ENCODE measurements around the gene GPLD1. TPM values are rescaled to one million over a fixed set of nuclear protein-coding genes. Genes with fewer than 3 reads are reported as not detected.
"Not testable (repeated sequence)": the region's sequence is repeated elsewhere in the genome, so short reads cannot be mapped to it uniquely, and the experiment has no call there.

GPLD1 gene
- polyA plus RNA-seq, 6 donors from 2014 or later, result 0.49 to 3.0 (median 2.2) TPM; not detected in 1

DNA sequence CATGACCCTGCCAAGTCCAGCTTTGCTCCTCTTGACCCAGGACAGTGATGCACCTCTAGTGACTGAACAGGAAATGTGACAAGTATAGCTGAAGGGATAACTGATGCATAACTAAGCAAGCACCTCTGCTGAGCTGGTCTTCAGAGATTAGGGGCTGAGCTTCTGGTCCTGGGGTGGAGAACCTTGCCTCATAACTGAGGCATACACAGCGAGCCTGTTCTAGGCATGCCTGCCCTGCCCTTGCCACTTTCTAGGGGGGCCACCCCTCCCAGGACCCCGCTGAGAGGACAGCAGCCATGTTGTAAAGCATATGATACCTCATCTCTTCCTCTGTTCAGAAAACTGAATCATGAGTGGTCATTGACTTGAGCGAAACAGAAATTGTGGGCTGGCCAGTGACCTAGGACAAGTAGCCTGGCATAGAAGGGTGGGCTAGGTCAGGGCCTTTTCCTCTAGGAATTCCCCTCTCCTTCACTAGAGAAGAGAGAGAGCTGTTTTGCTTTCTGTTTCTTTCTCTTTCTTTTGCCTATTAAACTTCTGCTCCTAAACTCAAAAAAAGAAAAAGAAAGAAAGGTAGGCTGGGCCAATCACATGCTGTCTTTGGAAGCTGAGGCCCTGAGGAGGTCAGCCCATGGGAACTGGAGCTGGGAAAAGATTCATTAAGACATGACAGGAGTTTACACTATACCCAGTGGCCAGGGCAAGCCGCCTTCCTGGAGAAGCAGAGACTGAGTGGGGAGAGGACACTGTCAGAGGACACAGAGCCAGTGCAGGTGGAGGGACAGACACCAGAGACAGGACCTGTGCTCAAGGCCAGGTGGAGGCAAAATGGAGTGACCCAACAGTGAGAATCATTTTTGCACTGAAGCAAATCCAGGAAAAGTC, 28.5 kb upstream of the GPLD1 start:
- Mint-ChIP-seq H3K27ac (peak overlapping the region; percentile 91 to 99 (median 97)), H3K9me3 (no peaks in the 10 kb centered on the region), H3K36me3 (peaks cover 7 to 9% of the 10 kb centered on the region in 2 donors), H3K4me1 (peaks cover 33 to 56% (median 35%) of the 10 kb centered on the region in 3 donors), H3K27me3 (no peaks in the 10 kb centered on the region), H3K4me3 (peak overlapping the region; percentile 48 to 89 (median 77))
- ATAC-seq (ENCODE audit: low read depth in 2 of 2), result peak; percentile 60 to 75
- peak; percentile 29 for DNase-seq

DNA sequence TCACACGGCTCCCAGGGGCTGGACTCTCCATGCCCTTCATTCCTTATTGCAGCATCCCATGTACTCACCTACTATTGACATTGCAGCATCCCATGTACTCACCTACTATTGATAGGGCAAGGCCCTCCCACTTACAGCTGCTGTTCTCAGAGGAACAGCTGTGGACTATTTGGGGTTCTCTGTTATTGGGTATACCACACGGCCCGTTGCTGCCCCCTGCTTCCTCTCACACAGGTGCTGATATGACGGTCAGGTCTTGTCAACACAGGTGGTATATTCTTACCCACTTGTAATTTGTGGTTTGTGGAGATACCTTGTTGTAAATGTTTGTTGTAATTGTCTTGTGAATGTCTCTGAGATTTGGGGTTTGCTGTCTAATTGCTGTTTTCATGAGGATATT, 24.2 kb upstream of the GPLD1 start:
- Mint-ChIP-seq H3K36me3 (peaks cover 32 to 34% of the 10 kb centered on the region in 2 donors), H3K27ac (peak overlapping the region in 3 of 6 donors; percentile 8 to 34 (median 27)), H3K4me3 (no peak overlapping the region), H3K9me3 (peaks cover 0 to 3% (median 0%) of the 10 kb centered on the region in 7 donors), H3K27me3 (no peaks in the 10 kb centered on the region), H3K4me1 (peaks cover 22 to 26% (median 25%) of the 10 kb centered on the region in 3 donors)
- DNase-seq, result no peak
- no peak for ATAC-seq (ENCODE audit: low read depth in 2 of 2)

DNA sequence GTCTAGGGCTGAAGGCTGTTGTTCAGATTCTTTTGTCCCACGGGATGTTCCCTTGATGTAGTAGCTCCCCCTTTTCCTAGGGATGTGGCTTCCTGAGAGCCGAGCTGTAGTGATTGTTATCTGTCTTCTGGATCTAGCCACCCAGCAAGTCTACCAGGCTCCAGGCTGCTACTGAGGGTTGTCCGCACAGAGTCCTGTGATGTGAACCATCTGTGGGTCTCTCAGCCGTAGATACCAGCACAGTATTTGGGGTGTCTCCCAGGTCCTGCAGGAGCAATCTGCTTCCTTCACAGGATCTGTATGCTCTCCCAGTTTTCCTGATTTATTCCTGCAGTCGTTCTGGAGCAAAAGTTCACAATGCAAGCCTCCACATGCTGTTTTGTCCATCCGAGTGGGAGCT, 22.6 kb upstream of the GPLD1 start:
- peaks cover 43 to 48% of the 10 kb centered on the region in 2 donors for H3K36me3 Mint-ChIP-seq
- not testable (repeated sequence) for H3K27ac Mint-ChIP-seq, H3K27me3 Mint-ChIP-seq

DNA sequence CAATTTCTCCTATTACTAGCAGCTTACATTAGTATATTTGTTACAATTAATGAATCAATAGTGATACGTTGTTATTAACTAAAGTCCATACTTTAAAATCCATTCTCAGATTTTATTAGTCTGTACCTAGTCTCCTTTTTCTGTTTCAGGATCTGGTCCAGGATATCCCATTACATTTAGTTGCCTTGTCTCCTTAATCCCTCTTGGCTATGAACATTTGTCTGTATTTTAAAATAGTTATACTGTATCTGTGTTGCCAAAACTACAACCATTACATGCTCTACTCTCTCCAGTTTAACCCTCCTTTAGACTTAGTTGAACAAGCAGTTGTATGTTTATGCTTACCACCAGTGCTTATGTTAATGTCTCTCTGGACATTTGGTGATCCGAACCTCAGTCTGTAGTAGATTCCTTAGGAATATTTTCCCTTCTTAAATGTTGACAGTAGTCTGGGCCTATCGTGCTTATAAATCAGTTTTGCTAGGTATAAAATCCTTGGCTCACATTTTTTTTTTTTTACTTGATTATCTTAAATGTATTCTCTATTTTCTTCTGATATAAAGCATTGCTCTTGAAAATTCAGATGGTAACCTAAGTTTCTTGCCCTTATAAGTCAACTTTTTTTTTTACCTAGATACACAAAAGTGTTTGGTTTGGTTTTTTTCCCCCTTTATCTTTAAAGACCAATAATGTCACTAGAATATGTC, 17.6 kb upstream of the GPLD1 start:
- Mint-ChIP-seq H3K27me3 (no peaks in the 10 kb centered on the region), H3K4me1 (peaks cover 0 to 18% (median 2%) of the 10 kb centered on the region in 3 donors), H3K4me3 (no peak overlapping the region), H3K36me3 (peaks cover 52 to 55% of the 10 kb centered on the region in 2 donors), H3K27ac (peak overlapping the region in 1 of 6 donors; percentile 54), H3K9me3 (peaks cover 0 to 4% (median 0%) of the 10 kb centered on the region in 7 donors)
- no peak for ATAC-seq (ENCODE audit: low read depth in 2 of 2)
- DNase-seq, result no peak

More for the DNA sequence above, 22.6 kb upstream of the GPLD1 start:
- not testable (repeated sequence) for H3K4me3 Mint-ChIP-seq; H3K9me3 Mint-ChIP-seq; DNase-seq; ATAC-seq (ENCODE audit: low read depth in 2 of 2)
- H3K4me1 Mint-ChIP-seq, result peaks cover 8 to 12% (median 10%) of the 10 kb centered on the region in 3 donors

DNA sequence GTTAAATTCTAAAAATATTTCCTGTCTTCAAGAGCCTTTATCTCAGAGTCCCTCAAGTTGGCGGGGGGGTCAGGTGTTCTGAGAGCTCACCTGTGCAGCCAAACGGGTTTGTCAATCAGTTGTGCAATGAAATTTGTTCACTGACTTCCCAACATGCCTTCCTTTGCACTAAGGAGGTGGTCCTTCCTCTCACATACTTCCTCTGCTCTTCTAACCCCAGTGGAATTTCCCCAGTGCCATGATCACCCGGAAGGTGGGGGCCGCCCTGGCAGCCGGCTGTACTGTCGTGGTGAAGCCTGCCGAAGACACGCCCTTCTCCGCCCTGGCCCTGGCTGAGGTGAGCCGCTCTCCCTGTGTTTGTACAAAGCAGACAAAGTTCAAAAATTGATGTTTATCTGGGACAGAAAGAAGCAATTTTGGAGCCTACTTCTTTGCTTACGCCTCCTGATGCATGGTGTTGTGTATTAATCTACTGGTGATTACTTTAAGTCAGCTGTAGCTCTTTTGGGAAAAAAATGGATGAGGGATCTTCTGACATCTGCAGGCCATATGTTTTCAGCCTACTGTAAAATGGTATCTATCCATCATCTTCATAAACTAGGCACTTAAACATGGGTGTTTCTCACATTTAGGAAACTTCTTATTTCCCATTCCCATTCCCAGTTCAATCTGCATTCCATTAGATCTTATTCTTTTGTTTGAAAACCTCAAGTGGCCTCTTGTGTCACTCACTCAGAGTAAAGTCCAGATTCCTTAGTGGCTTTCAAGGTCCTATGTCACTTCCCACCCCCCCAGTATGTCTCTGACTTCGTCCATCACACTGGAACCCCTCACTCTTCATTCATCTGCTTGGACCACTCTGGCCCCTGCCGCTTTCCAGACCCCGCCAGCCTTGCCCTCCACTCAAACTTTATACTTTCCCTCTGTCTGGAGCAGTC, 15.5 kb upstream of the GPLD1 start:
- peaks cover 0 to 18% (median 5%) of the 10 kb centered on the region in 3 donors for H3K4me1 Mint-ChIP-seq
- no peak overlapping the region for H3K4me3 Mint-ChIP-seq
- ATAC-seq (ENCODE audit: low read depth in 2 of 2) (no peak), DNase-seq (no peak)
- H3K9me3 Mint-ChIP-seq, result peaks cover 0 to 4% (median 0%) of the 10 kb centered on the region in 7 donors
- H3K36me3 Mint-ChIP-seq, result peaks cover 48 to 49% of the 10 kb centered on the region in 2 donors
- H3K27me3 Mint-ChIP-seq, result no peaks in the 10 kb centered on the region
- H3K27ac Mint-ChIP-seq, result peak overlapping the region in 1 of 6 donors; percentile 53

DNA sequence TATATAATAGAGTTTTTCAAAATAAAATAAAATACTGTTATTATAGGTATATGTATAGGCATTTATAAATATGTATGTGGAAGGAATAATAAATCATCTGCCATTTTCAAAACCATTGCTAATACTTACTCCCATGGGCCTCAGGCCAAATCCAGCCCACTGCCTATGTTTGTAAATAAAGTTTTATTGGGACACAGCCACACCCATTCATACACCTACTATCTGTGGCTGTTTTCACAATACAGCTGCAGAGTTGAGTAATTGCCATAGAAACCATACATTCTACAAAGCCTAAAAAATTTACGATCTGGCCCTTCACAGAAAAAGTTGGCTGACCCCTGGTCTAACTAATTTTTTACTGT, 14.9 kb upstream of the GPLD1 start:
- Mint-ChIP-seq H3K9me3 (peaks cover 0 to 4% (median 0%) of the 10 kb centered on the region in 7 donors), H3K27ac (no peak overlapping the region), H3K4me3 (no peak overlapping the region), H3K27me3 (no peaks in the 10 kb centered on the region), H3K36me3 (peaks cover 42 to 43% of the 10 kb centered on the region in 2 donors), H3K4me1 (peaks cover 0 to 14% (median 6%) of the 10 kb centered on the region in 3 donors)
- ATAC-seq (ENCODE audit: low read depth in 2 of 2) (no peak), DNase-seq (no peak)

DNA sequence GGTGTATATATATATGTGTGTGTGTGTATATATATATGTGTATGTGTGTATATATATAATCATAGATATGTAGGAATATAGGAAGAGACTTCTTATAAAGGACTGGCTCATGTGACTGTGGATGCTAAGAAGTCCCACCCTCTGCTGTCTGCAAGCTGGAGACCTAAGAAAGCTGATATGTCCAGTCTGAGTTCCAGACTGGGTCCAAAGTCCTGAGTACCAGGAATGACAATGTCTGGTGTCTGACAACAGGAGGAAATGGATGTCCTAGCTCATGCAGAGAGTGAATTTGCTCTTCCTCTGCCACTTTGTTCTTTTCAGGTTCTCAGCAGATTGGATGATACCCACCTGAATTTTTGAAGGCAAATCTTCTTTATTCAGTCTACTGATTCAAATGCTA, 12.5 kb upstream of the GPLD1 start:
- Mint-ChIP-seq H3K9me3 (peaks cover 0 to 5% (median 2%) of the 10 kb centered on the region in 7 donors), H3K4me1 (peaks cover 3 to 13% (median 10%) of the 10 kb centered on the region in 3 donors), H3K36me3 (peaks cover 27 to 30% of the 10 kb centered on the region in 2 donors), H3K27ac (no peak overlapping the region), H3K27me3 (no peaks in the 10 kb centered on the region), H3K4me3 (no peak overlapping the region)
- DNase-seq (no peak), ATAC-seq (ENCODE audit: low read depth in 2 of 2) (no peak)

DNA sequence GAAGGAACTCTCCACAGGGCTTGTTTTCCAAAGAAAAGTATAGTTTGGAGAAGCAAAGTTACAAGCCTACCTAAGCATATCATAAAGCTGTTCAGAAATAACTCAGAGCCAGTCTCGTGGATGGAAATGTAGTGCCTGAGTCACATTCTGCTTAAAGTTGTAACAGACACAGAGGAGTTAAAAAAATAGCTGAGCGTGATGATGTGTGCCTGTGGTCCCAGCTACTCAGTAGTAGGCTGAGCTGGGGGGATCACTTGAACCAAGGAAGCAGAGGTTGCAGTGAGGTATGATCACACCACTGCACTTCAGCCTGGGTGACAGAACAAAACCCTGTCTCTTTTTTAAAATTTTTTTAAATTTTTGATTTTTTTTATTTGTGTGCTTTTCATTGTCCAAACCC, 12.0 kb upstream of the GPLD1 start:
- H3K27ac Mint-ChIP-seq, result peak overlapping the region in 1 of 6 donors; percentile 67
- H3K27me3 Mint-ChIP-seq, result no peaks in the 10 kb centered on the region
- ATAC-seq (ENCODE audit: low read depth in 2 of 2) (no peak), DNase-seq (no peak)
- no peak overlapping the region for H3K4me3 Mint-ChIP-seq
- peaks cover 29 to 32% of the 10 kb centered on the region in 2 donors for H3K36me3 Mint-ChIP-seq
- peaks cover 3 to 13% (median 11%) of the 10 kb centered on the region in 3 donors for H3K4me1 Mint-ChIP-seq
- H3K9me3 Mint-ChIP-seq, result peaks cover 0 to 8% (median 3%) of the 10 kb centered on the region in 7 donors

DNA sequence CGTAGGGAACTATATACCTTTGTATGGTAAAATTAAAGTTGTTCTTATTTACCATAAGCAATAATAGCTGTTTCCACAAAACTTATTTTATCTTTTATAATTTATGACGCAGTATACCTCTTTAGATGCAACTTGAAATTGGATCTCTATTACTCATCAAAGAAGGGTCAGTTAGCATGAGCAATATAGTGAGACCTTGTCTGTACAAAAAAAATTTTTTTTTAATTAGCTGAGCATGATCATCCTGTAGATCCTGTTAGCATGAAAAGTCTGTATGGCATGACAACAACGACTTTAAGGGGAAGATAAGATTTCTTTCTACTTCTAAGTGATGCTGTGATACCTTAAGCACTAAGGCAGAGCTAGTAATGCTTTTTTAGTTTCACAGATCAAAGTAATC, 11.3 kb upstream of the GPLD1 start:
- ATAC-seq (ENCODE audit: low read depth in 2 of 2) (no peak), DNase-seq (no peak)
- H3K27ac Mint-ChIP-seq, result no peak overlapping the region
- H3K9me3 Mint-ChIP-seq, result peaks cover 0 to 8% (median 4%) of the 10 kb centered on the region in 7 donors
- H3K27me3 Mint-ChIP-seq, result no peaks in the 10 kb centered on the region
- H3K36me3 Mint-ChIP-seq, result peaks cover 26 to 28% of the 10 kb centered on the region in 2 donors
- H3K4me3 Mint-ChIP-seq, result no peak overlapping the region
- H3K4me1 Mint-ChIP-seq, result peaks cover 8 to 20% (median 18%) of the 10 kb centered on the region in 3 donors

DNA sequence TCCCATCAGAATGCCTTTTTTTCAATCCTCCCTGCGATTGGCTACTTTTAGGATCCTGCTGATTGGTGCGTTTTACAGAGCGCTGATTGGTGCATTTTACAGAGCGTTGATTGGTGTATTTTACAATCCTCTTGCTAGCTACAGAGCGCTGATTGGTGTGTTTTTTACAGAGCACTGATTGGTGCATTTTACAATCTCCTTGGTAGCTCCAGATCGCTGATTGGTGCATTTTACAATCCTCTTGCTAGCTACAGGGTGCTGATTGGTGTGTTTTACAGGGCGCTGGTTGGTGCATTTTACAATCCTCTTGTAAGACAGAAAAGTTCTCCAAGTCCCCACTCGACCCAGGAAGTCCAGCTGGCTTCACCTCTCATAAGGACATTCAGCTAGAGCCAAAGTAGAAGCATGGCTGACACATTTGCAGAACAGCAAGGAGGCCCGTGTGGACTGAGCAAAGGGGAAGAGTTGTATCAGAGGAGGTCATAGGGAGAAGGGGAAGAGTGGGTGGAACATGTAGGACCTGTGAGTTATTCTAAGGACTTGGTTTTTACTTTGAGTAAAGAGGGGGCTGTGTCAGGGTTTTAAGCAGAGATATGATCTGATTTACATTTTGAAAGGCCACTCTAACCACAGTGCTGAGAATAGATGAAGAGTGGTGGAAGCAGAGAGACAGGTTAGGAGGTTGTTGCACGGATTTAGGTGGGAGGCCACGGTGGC, 8.0 kb upstream of the GPLD1 start:
- ATAC-seq (ENCODE audit: low read depth in 2 of 2) (no peak), DNase-seq (no peak)
- Mint-ChIP-seq H3K27ac (peak overlapping the region in 3 of 6 donors; percentile 3 to 43 (median 18)), H3K4me3 (peak overlapping the region in 4 of 8 donors; percentile 2 to 50 (median 28)), H3K9me3 (peaks cover 0 to 8% (median 4%) of the 10 kb centered on the region in 7 donors), H3K27me3 (no peaks in the 10 kb centered on the region), H3K4me1 (peaks cover 18 to 34% (median 30%) of the 10 kb centered on the region in 3 donors), H3K36me3 (peaks cover 13 to 14% of the 10 kb centered on the region in 2 donors)

DNA sequence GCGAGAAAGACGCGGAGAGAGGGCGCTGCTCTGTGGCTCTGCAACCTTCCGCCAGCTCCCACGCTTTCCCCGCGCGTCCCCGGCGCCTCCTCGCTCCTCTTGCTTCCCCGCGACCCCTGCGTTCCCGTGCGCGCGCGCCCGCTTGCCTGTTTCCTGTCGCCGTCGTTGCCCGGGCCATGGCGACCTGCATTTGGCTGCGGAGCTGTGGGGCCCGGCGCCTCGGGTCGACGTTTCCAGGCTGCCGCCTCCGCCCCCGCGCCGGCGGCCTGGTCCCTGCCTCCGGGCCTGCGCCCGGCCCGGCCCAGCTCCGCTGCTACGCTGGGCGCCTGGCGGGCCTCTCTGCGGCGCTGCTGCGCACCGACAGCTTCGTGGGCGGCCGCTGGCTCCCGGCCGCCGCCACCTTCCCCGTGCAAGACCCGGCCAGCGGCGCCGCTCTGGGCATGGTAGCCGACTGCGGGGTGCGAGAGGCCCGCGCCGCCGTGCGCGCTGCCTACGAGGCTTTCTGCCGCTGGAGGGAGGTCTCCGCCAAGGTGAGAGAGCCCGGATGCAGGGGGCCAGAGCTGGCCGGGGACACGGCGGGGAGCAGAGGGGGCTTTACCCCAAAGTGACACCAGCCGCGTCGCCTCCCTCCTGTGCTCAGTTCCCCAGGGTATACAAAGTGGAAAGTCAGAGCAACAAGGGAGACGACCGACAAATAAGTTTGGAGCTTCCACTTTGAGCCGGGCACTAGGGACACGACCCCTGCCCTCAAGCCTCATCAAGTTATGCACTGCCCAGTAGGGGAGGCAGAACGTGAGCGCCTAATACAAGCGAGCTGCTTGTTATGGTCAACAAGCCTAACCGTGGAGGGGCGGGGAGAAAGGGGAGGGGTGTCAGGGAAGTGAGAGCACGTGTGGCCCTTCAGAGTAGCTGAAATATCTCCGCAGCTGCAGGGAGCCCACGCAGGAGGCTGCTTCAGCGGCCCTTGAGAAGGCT, 5.7 kb upstream of the GPLD1 start, which contains the start of gene ALDH5A1:
Gene ALDH5A1, plus strand, starts transcription at position 149 of the 975 bp plus-strand sequence. Its CDS starts 28 bp downstream, at position 177.
- H3K27ac Mint-ChIP-seq, result peak within 1 kb of the TSS; percentile 28 to 96 (median 74)
- peaks cover 18 to 33% (median 30%) of the 10 kb centered on the region in 3 donors for H3K4me1 Mint-ChIP-seq
- DNase-seq (peak; percentile 75), ATAC-seq (ENCODE audit: low read depth in 2 of 2) (peak; percentile 76 to 77)
- no peaks in the 10 kb centered on the region for H3K27me3 Mint-ChIP-seq
- H3K4me3 Mint-ChIP-seq, result peak within 1 kb of the TSS; percentile 84 to 94 (median 91)
- H3K36me3 Mint-ChIP-seq, result peaks cover 9 to 13% of the 10 kb centered on the region in 2 donors
- H3K9me3 Mint-ChIP-seq, result peaks cover 0 to 8% (median 4%) of the 10 kb centered on the region in 7 donors
